ENCODE results near the gene TMEM131. TPM values are rescaled to one million over a fixed set of nuclear protein-coding genes. Genes with fewer than 3 reads are reported as not detected.

The TMEM131 gene
- total RNA-seq, 1 donor from 2014 or later = 35.4 TPM

DNA sequence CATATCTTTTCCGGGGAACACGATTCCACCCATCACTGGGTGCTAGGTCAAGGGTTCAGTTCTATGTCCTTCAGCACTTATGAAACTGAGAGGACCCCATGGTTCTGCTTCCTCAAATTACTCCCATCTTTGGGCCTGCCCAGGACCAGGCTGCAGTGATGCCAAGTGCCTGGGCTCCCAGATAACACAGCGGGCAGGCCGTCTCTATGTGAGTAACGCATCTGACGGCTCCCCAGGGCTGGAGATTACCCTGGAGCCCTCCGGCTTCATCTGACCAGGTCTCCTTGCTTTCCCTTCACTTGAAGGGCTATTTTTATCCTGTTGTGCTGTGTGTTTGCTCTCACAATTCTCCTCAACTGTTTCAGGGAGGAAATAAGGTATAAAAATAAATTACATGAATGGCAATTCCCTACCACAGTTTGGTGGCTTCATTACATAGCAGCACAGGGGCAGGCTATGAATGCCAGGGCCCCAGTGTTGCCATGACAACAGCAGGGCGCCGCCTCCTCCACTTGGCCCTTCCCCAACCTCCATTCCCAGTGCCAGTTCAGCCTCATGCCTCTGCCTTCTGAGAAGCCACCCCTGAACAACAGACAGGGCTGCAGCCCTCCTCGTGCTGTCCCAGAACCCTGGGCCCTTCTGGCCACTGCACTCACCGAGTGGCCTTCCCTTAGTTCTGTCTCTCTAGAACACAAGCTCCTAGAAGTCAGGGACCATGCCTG is 25.4 kb upstream of the TMEM131 start:
- Histone ChIP-seq H3K27me3 (no peaks in the 10 kb centered on the region), H3K4me1 (no peaks in the 10 kb centered on the region), H3K36me3 (no peaks in the 10 kb centered on the region), H3K9me3 (no peaks in the 10 kb centered on the region), H3K27ac (no peak overlapping the region), H3K4me3 (no peak overlapping the region)
- no peak for DNase-seq (ENCODE audit: extremely low spot score in 2 of 2)
- intact Hi-C loops (cut with DNase I) = no loop called here
- TF ChIP-seq POLR2A (IDR thresholded peaks at IDR 0.05) (no peak), POLR2AphosphoS5 (IDR thresholded peaks at IDR 0.05; ENCODE audit: insufficient read depth in 1 of 2, low read depth in 1 of 2) (no peak)
- TF ChIP-seq, protein P1, sequence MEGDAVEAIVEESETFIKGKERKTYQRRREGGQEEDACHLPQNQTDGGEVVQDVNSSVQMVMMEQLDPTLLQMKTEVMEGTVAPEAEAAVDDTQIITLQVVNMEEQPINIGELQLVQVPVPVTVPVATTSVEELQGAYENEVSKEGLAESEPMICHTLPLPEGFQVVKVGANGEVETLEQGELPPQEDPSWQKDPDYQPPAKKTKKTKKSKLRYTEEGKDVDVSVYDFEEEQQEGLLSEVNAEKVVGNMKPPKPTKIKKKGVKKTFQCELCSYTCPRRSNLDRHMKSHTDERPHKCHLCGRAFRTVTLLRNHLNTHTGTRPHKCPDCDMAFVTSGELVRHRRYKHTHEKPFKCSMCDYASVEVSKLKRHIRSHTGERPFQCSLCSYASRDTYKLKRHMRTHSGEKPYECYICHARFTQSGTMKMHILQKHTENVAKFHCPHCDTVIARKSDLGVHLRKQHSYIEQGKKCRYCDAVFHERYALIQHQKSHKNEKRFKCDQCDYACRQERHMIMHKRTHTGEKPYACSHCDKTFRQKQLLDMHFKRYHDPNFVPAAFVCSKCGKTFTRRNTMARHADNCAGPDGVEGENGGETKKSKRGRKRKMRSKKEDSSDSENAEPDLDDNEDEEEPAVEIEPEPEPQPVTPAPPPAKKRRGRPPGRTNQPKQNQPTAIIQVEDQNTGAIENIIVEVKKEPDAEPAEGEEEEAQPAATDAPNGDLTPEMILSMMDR (IDR thresholded peaks at IDR 0.05) = no peak

DNA sequence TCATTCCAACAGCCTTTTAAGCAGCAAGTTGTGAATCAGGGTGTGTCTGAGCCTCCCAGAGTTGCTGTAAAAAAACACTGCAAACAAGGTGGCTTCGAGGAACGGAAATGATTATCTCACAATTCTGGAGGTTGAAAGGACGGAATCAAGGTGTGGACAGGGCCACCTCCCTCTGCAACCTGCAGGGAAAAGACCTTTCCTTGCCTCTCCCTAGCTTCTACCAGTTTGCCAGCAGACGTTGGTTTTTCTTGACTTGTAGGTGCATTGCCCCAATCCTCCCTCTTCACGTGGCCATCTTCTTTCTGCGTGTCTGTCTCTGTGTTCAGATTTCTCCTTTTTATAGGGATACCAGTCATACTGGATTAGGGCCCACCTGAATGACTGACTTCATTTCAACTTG is 24.8 kb upstream of the TMEM131 start:
- no peak for DNase-seq (ENCODE audit: extremely low spot score in 2 of 2)
- intact Hi-C loops (cut with DNase I) = no loop called here
- H3K27me3 ChIP-seq = no peaks in the 10 kb centered on the region
- no peaks in the 10 kb centered on the region for H3K36me3 ChIP-seq
- no peak overlapping the region for H3K4me3 ChIP-seq
- TF ChIP-seq POLR2AphosphoS5 (IDR thresholded peaks at IDR 0.05; ENCODE audit: insufficient read depth in 1 of 2, low read depth in 1 of 2) (no peak), POLR2A (IDR thresholded peaks at IDR 0.05) (no peak)
- TF ChIP-seq, protein P1 (IDR thresholded peaks at IDR 0.05) = no peak
- no peaks in the 10 kb centered on the region for H3K4me1 ChIP-seq
- no peak overlapping the region for H3K27ac ChIP-seq
- H3K9me3 ChIP-seq = no peaks in the 10 kb centered on the region

DNA sequence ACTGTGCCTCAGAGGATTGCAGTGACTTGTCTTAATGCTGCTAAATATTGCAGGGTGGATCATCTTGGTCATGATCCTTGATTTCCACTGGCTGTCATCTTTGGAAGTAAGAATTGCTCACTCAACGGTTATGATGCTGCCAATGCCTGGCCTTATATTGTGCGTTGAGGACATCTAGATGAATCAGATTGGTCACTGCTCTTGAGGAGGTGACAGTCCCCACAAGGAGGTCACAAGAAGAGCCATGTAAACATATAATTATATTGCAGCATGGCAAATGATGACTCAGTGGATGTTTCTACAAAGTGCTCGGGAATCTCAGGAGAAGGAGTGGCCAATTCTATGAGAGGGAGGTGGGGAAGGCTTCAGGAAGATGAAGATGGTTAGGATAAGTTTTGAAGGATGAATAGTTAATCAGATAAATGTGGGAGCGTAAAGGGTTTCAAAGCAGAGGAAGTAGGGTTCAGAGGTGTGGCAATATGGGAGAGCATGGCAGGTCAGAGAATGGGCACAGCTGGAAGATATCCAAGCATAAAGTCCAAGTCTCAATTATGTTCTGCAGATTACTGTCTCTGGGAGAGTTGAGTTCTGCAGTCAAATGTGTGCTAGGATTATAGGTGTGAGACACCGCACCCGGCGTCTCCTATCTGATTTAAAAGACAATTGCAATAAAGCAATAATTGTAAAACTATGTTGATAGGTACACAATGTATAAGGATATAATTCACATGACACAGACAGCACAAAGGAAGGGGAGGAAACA is 21.3 kb upstream of the TMEM131 start:
- no peak overlapping the region for H3K27ac ChIP-seq
- H3K9me3 ChIP-seq = no peaks in the 10 kb centered on the region
- H3K4me3 ChIP-seq = no peak overlapping the region
- H3K36me3 ChIP-seq = no peaks in the 10 kb centered on the region
- no peaks in the 10 kb centered on the region for H3K27me3 ChIP-seq
- intact Hi-C loops (cut with DNase I) = no loop called here
- no peaks in the 10 kb centered on the region for H3K4me1 ChIP-seq
- DNase-seq (ENCODE audit: extremely low spot score in 2 of 2) = no peak
- TF ChIP-seq, protein P1 (IDR thresholded peaks at IDR 0.05) = no peak
- TF ChIP-seq POLR2AphosphoS5 (IDR thresholded peaks at IDR 0.05; ENCODE audit: insufficient read depth in 1 of 2, low read depth in 1 of 2) (no peak), POLR2A (IDR thresholded peaks at IDR 0.05) (no peak)

DNA sequence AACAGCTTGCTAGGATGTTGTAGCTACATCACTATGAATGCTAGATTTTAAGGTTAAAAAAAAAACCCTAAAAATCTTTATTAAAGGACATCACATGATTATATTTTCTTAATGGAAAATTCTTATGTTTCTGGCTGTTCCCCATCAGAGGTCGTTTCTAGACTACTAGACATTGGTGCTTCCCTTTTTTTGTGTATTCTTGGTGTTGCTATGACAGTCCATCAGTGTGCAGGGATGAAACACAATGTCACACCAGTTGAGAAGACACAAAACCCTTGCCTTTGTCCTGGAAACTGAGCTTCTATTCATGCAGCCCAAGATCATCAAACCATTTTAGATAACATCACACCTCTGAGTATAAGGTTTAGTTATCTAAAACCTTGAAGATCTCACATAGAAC is 19.9 kb upstream of the TMEM131 start:
- no peaks in the 10 kb centered on the region for H3K36me3 ChIP-seq
- DNase-seq (ENCODE audit: extremely low spot score in 2 of 2) = no peak
- TF ChIP-seq, protein P1 (IDR thresholded peaks at IDR 0.05) = no peak
- TF ChIP-seq POLR2A (IDR thresholded peaks at IDR 0.05) = no peak
- no peak for TF ChIP-seq POLR2AphosphoS5 (IDR thresholded peaks at IDR 0.05; ENCODE audit: insufficient read depth in 1 of 2, low read depth in 1 of 2)
- H3K4me1 ChIP-seq = no peaks in the 10 kb centered on the region
- H3K27ac ChIP-seq = no peak overlapping the region
- H3K27me3 ChIP-seq = no peaks in the 10 kb centered on the region
- H3K9me3 ChIP-seq = no peaks in the 10 kb centered on the region
- intact Hi-C loops (cut with DNase I) = no loop called here
- H3K4me3 ChIP-seq = no peak overlapping the region

DNA sequence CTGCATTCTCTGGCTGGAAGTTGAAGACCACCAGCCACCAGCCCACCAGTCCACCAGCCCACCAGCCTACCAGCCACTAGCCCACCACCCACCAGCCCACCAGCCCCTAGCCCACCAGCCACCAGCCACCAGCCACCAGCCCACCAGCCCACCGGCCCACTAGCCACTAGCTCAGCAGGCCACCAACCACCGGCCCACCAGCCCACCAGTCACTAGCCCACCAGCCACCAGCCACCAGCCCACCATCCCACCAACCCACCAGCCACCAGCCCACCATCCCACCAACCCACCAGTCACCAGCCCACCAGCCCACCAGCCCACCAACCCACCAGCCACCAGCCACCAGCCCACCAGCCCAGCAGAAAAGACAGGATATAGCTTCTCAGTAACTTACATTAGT is 18.6 kb upstream of the TMEM131 start:
- intact Hi-C loops (cut with DNase I) = no loop called here
- TF ChIP-seq, protein P1 (IDR thresholded peaks at IDR 0.05) = no peak
- no peak for TF ChIP-seq POLR2A (IDR thresholded peaks at IDR 0.05)
- no peak for TF ChIP-seq POLR2AphosphoS5 (IDR thresholded peaks at IDR 0.05; ENCODE audit: insufficient read depth in 1 of 2, low read depth in 1 of 2)
- no peak for DNase-seq (ENCODE audit: extremely low spot score in 2 of 2)
- Histone ChIP-seq H3K4me1 (no peaks in the 10 kb centered on the region), H3K27me3 (no peaks in the 10 kb centered on the region), H3K27ac (no peak overlapping the region), H3K4me3 (no peak overlapping the region), H3K9me3 (no peaks in the 10 kb centered on the region), H3K36me3 (no peaks in the 10 kb centered on the region)

Measured in vagina (tissue), 2 donors.